Measurements from ENCODE around the gene AMELX. TPM values are rescaled to one million over a fixed set of nuclear protein-coding genes. Genes with fewer than 3 reads are reported as not detected.

AMELX gene
- total RNA-seq, 2 donors from 2014 or later, result not detected

- no peak for DNase-seq
- peaks cover 38% of the 10 kb centered on the region for H3K9me3 Mint-ChIP-seq
- no peaks in the 10 kb centered on the region for H3K36me3 Mint-ChIP-seq (ENCODE audit: low read depth)
Measured at GRCh38 chrX:11269996-11270395, 23.2 kb upstream of the AMELX start.

GRCh38 chrX:11272290-11272689 is 20.9 kb upstream of the AMELX start:
- H3K36me3 Mint-ChIP-seq (ENCODE audit: low read depth), result no peaks in the 10 kb centered on the region
- Histone ChIP-seq H3K36me3 (ENCODE audit: control insufficient read depth, insufficient read depth, low read length) (no peaks in the 10 kb centered on the region), H3K9ac (ENCODE audit: extremely low read depth, low read length, poor library complexity, severe bottlenecking) (no peak overlapping the region), H3K27me3 (ENCODE audit: control insufficient read depth, insufficient read depth, low read length, poor library complexity, severe bottlenecking) (no peaks in the 10 kb centered on the region), H3K9me3 (ENCODE audit: control insufficient read depth, low read length) (no peaks in the 10 kb centered on the region), H3K27ac (ENCODE audit: low read depth, low read length) (no peak overlapping the region), H3K4me1 (ENCODE audit: control insufficient read depth, insufficient read depth, low read length) (peaks cover 2% of the 10 kb centered on the region), H3K4me3 (ENCODE audit: low read length) (no peak overlapping the region)
- no peak for TF ChIP-seq CTCF (conservative IDR thresholded peaks at IDR 0.05)
- peaks cover 9% of the 10 kb centered on the region for H3K4me1 Mint-ChIP-seq
- no peaks in the 10 kb centered on the region for H3K27me3 Mint-ChIP-seq (ENCODE audit: insufficient read depth)
- no peak for DNase-seq
- H3K27ac Mint-ChIP-seq, result no peak overlapping the region
- WGBS, 2 experiments (ENCODE audit: insufficient coverage in 1 of 2, insufficient read length in 1 of 2), result 95 to 100% methylated on average over 1 to 2 of the region's 2 CpGs
- H3K9me3 Mint-ChIP-seq, result peaks cover 39% of the 10 kb centered on the region
- H3K4me3 Mint-ChIP-seq, result no peak overlapping the region

More at GRCh38 chrX:11269996-11270395, 23.2 kb upstream of the AMELX start:
- Histone ChIP-seq H3K4me1 (ENCODE audit: control insufficient read depth, insufficient read depth, low read length) (peaks cover 2% of the 10 kb centered on the region), H3K4me3 (ENCODE audit: low read length) (no peak overlapping the region), H3K27me3 (ENCODE audit: control insufficient read depth, insufficient read depth, low read length, poor library complexity, severe bottlenecking) (no peaks in the 10 kb centered on the region), H3K27ac (ENCODE audit: low read depth, low read length) (no peak overlapping the region), H3K36me3 (ENCODE audit: control insufficient read depth, insufficient read depth, low read length) (no peaks in the 10 kb centered on the region), H3K9ac (ENCODE audit: extremely low read depth, low read length, poor library complexity, severe bottlenecking) (no peak overlapping the region), H3K9me3 (ENCODE audit: control insufficient read depth, low read length) (no peaks in the 10 kb centered on the region)
- 92% methylated on average over 3 of the region's 3 CpGs; no CpG with 5 or more reads in 1 of the 2 experiments for WGBS, 2 experiments (ENCODE audit: insufficient coverage in 1 of 2, insufficient read length in 1 of 2)
- Mint-ChIP-seq H3K4me1 (peaks cover 9% of the 10 kb centered on the region), H3K4me3 (no peak overlapping the region), H3K27me3 (ENCODE audit: insufficient read depth) (no peaks in the 10 kb centered on the region), H3K27ac (no peak overlapping the region)
- no peak for TF ChIP-seq CTCF (conservative IDR thresholded peaks at IDR 0.05)

- Histone ChIP-seq H3K9me3 (ENCODE audit: control insufficient read depth, low read length) (no peaks in the 10 kb centered on the region), H3K4me3 (ENCODE audit: low read length) (no peak overlapping the region), H3K27ac (ENCODE audit: low read depth, low read length) (no peak overlapping the region), H3K36me3 (ENCODE audit: control insufficient read depth, insufficient read depth, low read length) (no peaks in the 10 kb centered on the region), H3K27me3 (ENCODE audit: control insufficient read depth, insufficient read depth, low read length, poor library complexity, severe bottlenecking) (no peaks in the 10 kb centered on the region), H3K9ac (ENCODE audit: extremely low read depth, low read length, poor library complexity, severe bottlenecking) (no peak overlapping the region), H3K4me1 (ENCODE audit: control insufficient read depth, insufficient read depth, low read length) (peaks cover 2% of the 10 kb centered on the region)
- no peak for TF ChIP-seq CTCF (conservative IDR thresholded peaks at IDR 0.05)
- Mint-ChIP-seq H3K9me3 (peaks cover 35% of the 10 kb centered on the region), H3K4me1 (peaks cover 9% of the 10 kb centered on the region), H3K36me3 (ENCODE audit: low read depth) (no peaks in the 10 kb centered on the region), H3K27me3 (ENCODE audit: insufficient read depth) (no peaks in the 10 kb centered on the region), H3K27ac (no peak overlapping the region), H3K4me3 (no peak overlapping the region)
- DNase-seq, result no peak
- 100% methylated on average over 2 of the region's 5 CpGs; no CpG with 5 or more reads in 1 of the 2 experiments for WGBS, 2 experiments (ENCODE audit: insufficient coverage in 1 of 2, insufficient read length in 1 of 2)
Measured at GRCh38 chrX:11272863-11273262, 20.4 kb upstream of the AMELX start.

Data from endodermal cell (in vitro differentiated cells).